H1 (cell line): ENCODE measurements around the gene KRTAP10-3.

Experiments used
- CBX5 ChIP-seq: fragments of 300-800, 300-1000 bp; sonication (generic); IDR thresholded peaks from 2 replicates; pipeline ENCODE4 v1.7.1; 2016; ENCODE audit warnings: antibody characterized with exemption, low read length, low read depth
- CEBPB ChIP-seq: IDR thresholded peaks from 2 replicates; pipeline ENCODE4 v1.6.1; 2012; ENCODE audit warnings: low read depth, low read length
- CTCF ChIP-seq, 3 experiments: IDR thresholded peaks; 1 replicate in 2 of 3; 2 replicates in 1 of 3; pipeline versions ENCODE4 v1.5.1 to v1.6.1; 2011; ENCODE audit warnings: low read length in 3 of 3, mild to moderate bottlenecking in 3 of 3, inconsistent platforms in 2 of 3, low read depth in 1 of 3, moderate library complexity in 1 of 3; ENCODE audit not compliant: insufficient read depth in 1 of 3; ENCODE audit errors: control extremely low read depth in 1 of 3
- EP300 ChIP-seq, 2 experiments: IDR thresholded peaks; 1 replicate in 1 of 2; 2 replicates in 1 of 2; pipeline ENCODE4 v1.6.1; 2011 to 2012; ENCODE audit warnings: low read depth in 2 of 2, low read length in 2 of 2, mild to moderate bottlenecking in 2 of 2, borderline replicate concordance in 1 of 2, inconsistent platforms in 1 of 2, moderate library complexity in 1 of 2
- EZH2 ChIP-seq: fragments of 200-600 bp; sonication (generic); IDR thresholded peaks from 2 replicates; pipeline ENCODE4 v1.7.1; 2012; ENCODE audit warnings: low read depth, mild to moderate bottlenecking, moderate library complexity, low read length, inconsistent platforms; ENCODE audit not compliant: severe bottlenecking
- POLR2AphosphoS5 ChIP-seq: IDR thresholded peaks from 2 replicates; pipeline ENCODE4 v1.6.1; 2011; ENCODE audit warnings: low read depth, low read length
- TF ChIP-seq, protein P1 (sequence below): IDR thresholded peaks from 2 replicates; pipeline ENCODE4 v1.6.1; 2011; ENCODE audit warnings: low read depth, mild to moderate bottlenecking, low read length; ENCODE audit not compliant: insufficient read depth

- TF ChIP-seq POLR2AphosphoS5 (no peak), EZH2 (no peak), CTCF (IDR thresholded peaks at IDR 0.05; ENCODE audit: control extremely low read depth in 1 of 3, insufficient read depth in 1 of 3, low read depth in 1 of 3, low read length in 3 of 3) (no peak), CEBPB (no peak), EP300 (IDR thresholded peaks at IDR 0.05; ENCODE audit: borderline replicate concordance in 1 of 2, low read depth in 2 of 2, low read length in 2 of 2) (no peak), CBX5 (no peak)
- TF ChIP-seq, protein P1, sequence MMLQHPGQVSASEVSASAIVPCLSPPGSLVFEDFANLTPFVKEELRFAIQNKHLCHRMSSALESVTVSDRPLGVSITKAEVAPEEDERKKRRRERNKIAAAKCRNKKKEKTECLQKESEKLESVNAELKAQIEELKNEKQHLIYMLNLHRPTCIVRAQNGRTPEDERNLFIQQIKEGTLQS, result no peak
Observed at GRCh38 chr21:44547656-44548331, 10.8 kb downstream of the KRTAP10-3 start.
